NCI-H510A (cell line): ENCODE data around the gene SLC35B4.
"Not testable (repeated sequence)": the region's sequence is repeated elsewhere in the genome, so short reads cannot be mapped to it uniquely, and the experiment has no call there.

Source experiments
- DNase-seq: peaks from one replicate; lab custom pipeline; 2025; lab: John Stamatoyannopoulos, UW

SLC35B4 gene

GRCh38 chr7:134331393-134331792 lies 14.7 kb upstream of the SLC35B4 start:
- DNase-seq, result no peak

- DNase-seq, result no peak
These were observed 14.2 kb upstream of the SLC35B4 start for GRCh38 chr7:134330974-134331373.

- DNase-seq, result no peak
These were observed 13.1 kb upstream of the SLC35B4 start for GRCh38 chr7:134329614-134330346.

- no peak for DNase-seq
These were observed 12.2 kb upstream of the SLC35B4 start for GRCh38 chr7:134328900-134329299.

GRCh38 chr7:134327896-134328295 lies 11.2 kb upstream of the SLC35B4 start:
- no peak for DNase-seq

GRCh38 chr7:134324107-134324506 lies 7.4 kb upstream of the SLC35B4 start:
- DNase-seq, result no peak

GRCh38 chr7:134320201-134320600 lies 3.5 kb upstream of the SLC35B4 start:
- DNase-seq, result no peak

- no peak for DNase-seq
These were observed 1.7 kb upstream of the SLC35B4 start for GRCh38 chr7:134318443-134318842.

GRCh38 chr7:134317434-134317833 lies 704 bp upstream of the SLC35B4 start:
- no peak for DNase-seq

GRCh38 chr7:134315679-134316538 lies 821 bp downstream of the SLC35B4 start:
- no peak for DNase-seq

GRCh38 chr7:134313543-134313942 lies 3.2 kb downstream of the SLC35B4 start:
- DNase-seq, result no peak

GRCh38 chr7:134312717-134313116 lies 4.0 kb downstream of the SLC35B4 start:
- no peak for DNase-seq

- DNase-seq, result no peak
These were observed 4.9 kb downstream of the SLC35B4 start for GRCh38 chr7:134311807-134312206.

- no peak for DNase-seq
These were observed 8.2 kb downstream of the SLC35B4 start for GRCh38 chr7:134308548-134308947.

GRCh38 chr7:134307320-134307719 lies 9.4 kb downstream of the SLC35B4 start:
- DNase-seq, result no peak

- DNase-seq, result no peak
These were observed 14.6 kb downstream of the SLC35B4 start for GRCh38 chr7:134302120-134302519.

GRCh38 chr7:134301592-134301991 lies 15.1 kb downstream of the SLC35B4 start:
- no peak for DNase-seq

GRCh38 chr7:134300988-134301387 lies 15.7 kb downstream of the SLC35B4 start:
- DNase-seq, result no peak

- no peak for DNase-seq
These were observed 17.6 kb downstream of the SLC35B4 start for GRCh38 chr7:134298902-134299683.

- no peak for DNase-seq
These were observed 19.2 kb downstream of the SLC35B4 start for GRCh38 chr7:134297489-134297888.

GRCh38 chr7:134295982-134296381 lies 20.7 kb downstream of the SLC35B4 start:
- not testable (repeated sequence) for DNase-seq

- no peak for DNase-seq
These were observed 23.6 kb downstream of the SLC35B4 start for GRCh38 chr7:134293002-134293740.
